Osteocyte (in vitro differentiated cells): Measurements from ENCODE around the gene AMY2A. TPM values are rescaled to one million over a fixed set of nuclear protein-coding genes. Genes with fewer than 3 reads are reported as not detected.
"Not testable (repeated sequence)": the region's sequence is repeated elsewhere in the genome, so short reads cannot be mapped to it uniquely, and the experiment has no call there.

Experiments
- DNase-seq: peaks from one replicate; pipeline ENCODE4 v3.0.0; 2021; ENCODE audit warnings: mixed read lengths; ENCODE audit not compliant: unreplicated experiment; ENCODE audit errors: extremely low spot score
- H3K27ac Mint-ChIP-seq: one replicate; pipeline ENCODE4 v1.8.0; 2021; ENCODE audit warnings: mild to moderate bottlenecking, mixed read lengths; ENCODE audit not compliant: unreplicated experiment
- H3K27me3 Mint-ChIP-seq: one replicate; pipeline ENCODE4 v1.8.0; 2021; ENCODE audit warnings: mixed read lengths; ENCODE audit not compliant: unreplicated experiment
- H3K36me3 Mint-ChIP-seq: one replicate; pipeline ENCODE4 v1.8.0; 2021; ENCODE audit warnings: mixed read lengths; ENCODE audit not compliant: unreplicated experiment
- H3K4me1 Mint-ChIP-seq: one replicate; pipeline ENCODE4 v1.8.0; 2021; ENCODE audit warnings: mixed read lengths; ENCODE audit not compliant: unreplicated experiment
- H3K4me3 Mint-ChIP-seq: one replicate; pipeline ENCODE4 v1.8.0; 2021; ENCODE audit warnings: mild to moderate bottlenecking, moderate library complexity, mixed read lengths; ENCODE audit not compliant: unreplicated experiment
- H3K9me3 Mint-ChIP-seq: one replicate; pipeline ENCODE4 v1.8.0; 2021; ENCODE audit warnings: mixed read lengths; ENCODE audit not compliant: unreplicated experiment
- CTCF ChIP-seq: fragments of 200-600 bp; sonication (generic); IDR thresholded peaks from 2 replicates; pipeline ENCODE4 v1.5.0; 2021; ENCODE audit warnings: antibody characterized with exemption, mild to moderate bottlenecking, moderate library complexity
- total RNA-seq: library from RNA; stranded (reverse); gene quantifications from 2 replicates; pipeline ENCODE4 v1.2.1, GENCODE V29; 2021

AMY2A gene
- total RNA-seq, 1 donor from 2014 or later, result not detected

- DNase-seq, result no peak
- TF ChIP-seq CTCF, result no peak
- no peaks in the 10 kb centered on the region for H3K9me3 Mint-ChIP-seq
- no peak overlapping the region for H3K27ac Mint-ChIP-seq
- H3K36me3 Mint-ChIP-seq, result no peaks in the 10 kb centered on the region
- peaks cover 18% of the 10 kb centered on the region for H3K27me3 Mint-ChIP-seq
- H3K4me1 Mint-ChIP-seq, result no peaks in the 10 kb centered on the region
- H3K4me3 Mint-ChIP-seq, result no peak overlapping the region
Measured at GRCh38 chr1:103583887-103584286, 33.3 kb upstream of the AMY2A start.

- Mint-ChIP-seq H3K9me3 (no peaks in the 10 kb centered on the region), H3K4me1 (no peaks in the 10 kb centered on the region), H3K4me3 (no peak overlapping the region), H3K36me3 (no peaks in the 10 kb centered on the region), H3K27ac (no peak overlapping the region), H3K27me3 (peaks cover 22% of the 10 kb centered on the region)
- no peak for TF ChIP-seq CTCF
- DNase-seq, result no peak
Measured at GRCh38 chr1:103584537-103584936, 32.7 kb upstream of the AMY2A start.

GRCh38 chr1:103602740-103603139, 14.5 kb upstream of the AMY2A start:
- not testable (repeated sequence) for H3K27me3 Mint-ChIP-seq, H3K4me1 Mint-ChIP-seq, DNase-seq, H3K27ac Mint-ChIP-seq, H3K9me3 Mint-ChIP-seq, H3K4me3 Mint-ChIP-seq, H3K36me3 Mint-ChIP-seq

- Mint-ChIP-seq H3K36me3 (no peaks in the 10 kb centered on the region), H3K27me3 (peaks cover 3% of the 10 kb centered on the region), H3K9me3 (no peaks in the 10 kb centered on the region), H3K27ac (no peak overlapping the region), H3K4me3 (no peak overlapping the region), H3K4me1 (no peaks in the 10 kb centered on the region)
- TF ChIP-seq CTCF, result no peak
- DNase-seq, result no peak
Measured at GRCh38 chr1:103616362-103616761, 865 bp upstream of the AMY2A start.

- not testable (repeated sequence) for DNase-seq, H3K27ac Mint-ChIP-seq, H3K4me1 Mint-ChIP-seq, H3K27me3 Mint-ChIP-seq, H3K4me3 Mint-ChIP-seq, H3K36me3 Mint-ChIP-seq, H3K9me3 Mint-ChIP-seq
Measured at GRCh38 chr1:103627436-103627835, 10.2 kb downstream of the AMY2A start.

- not testable (repeated sequence) for H3K27ac Mint-ChIP-seq, DNase-seq, H3K4me1 Mint-ChIP-seq, H3K9me3 Mint-ChIP-seq, H3K36me3 Mint-ChIP-seq, H3K4me3 Mint-ChIP-seq, H3K27me3 Mint-ChIP-seq
Measured at GRCh38 chr1:103641194-103641593, 24.0 kb downstream of the AMY2A start.

GRCh38 chr1:103643908-103644307, 26.7 kb downstream of the AMY2A start:
- H3K4me3 Mint-ChIP-seq, result not testable (repeated sequence)

GRCh38 chr1:103650305-103650704, 33.1 kb downstream of the AMY2A start:
- not testable (repeated sequence) for H3K27me3 Mint-ChIP-seq, H3K4me1 Mint-ChIP-seq, H3K9me3 Mint-ChIP-seq, DNase-seq, H3K27ac Mint-ChIP-seq, H3K4me3 Mint-ChIP-seq, H3K36me3 Mint-ChIP-seq

More at GRCh38 chr1:103643908-103644307, 26.7 kb downstream of the AMY2A start:
- not testable (repeated sequence) for H3K27me3 Mint-ChIP-seq, H3K27ac Mint-ChIP-seq, H3K9me3 Mint-ChIP-seq, H3K36me3 Mint-ChIP-seq, DNase-seq, H3K4me1 Mint-ChIP-seq

GRCh38 chr1:103650889-103651288, 33.7 kb downstream of the AMY2A start:
- DNase-seq, H3K9me3 Mint-ChIP-seq, H3K4me1 Mint-ChIP-seq, H3K27ac Mint-ChIP-seq, H3K27me3 Mint-ChIP-seq, H3K36me3 Mint-ChIP-seq, H3K4me3 Mint-ChIP-seq: not testable (repeated sequence)

GRCh38 chr1:103654133-103654532, 36.9 kb downstream of the AMY2A start:
- H3K36me3 Mint-ChIP-seq, H3K9me3 Mint-ChIP-seq, DNase-seq, H3K4me1 Mint-ChIP-seq, H3K27ac Mint-ChIP-seq, H3K27me3 Mint-ChIP-seq, H3K4me3 Mint-ChIP-seq: not testable (repeated sequence)
